HCT116 (cell line): Measurements from ENCODE around the gene SYNDIG1. TPM values are rescaled to one million over a fixed set of nuclear protein-coding genes. Genes with fewer than 3 reads are reported as not detected.

Experiments used
- ATAC-seq: fragments of 200-7000 bp; cut with Tn5 transposase; 2 replicates; pipeline ENCODE4 v1.9.1; 2020; ENCODE audit warnings: mild to moderate bottlenecking, moderate library complexity
- BruUV-seq: library from RNA; stranded (reverse); fragments of 400-500 nt; replicated peaks from 2 replicates; lab custom pipeline; 2021; lab: Mats Ljungman, UMichigan
- CTCF ChIA-PET: fragments of 300-600 bp; sonication (Branson Sonifier 250); formaldehyde crosslinking; loops from one replicate; lab custom pipeline; 2021; ENCODE audit warnings: antibody characterized with exemption; lab: Charles Lee
- POLR2A ChIA-PET: fragments of 300-600, 350-600 bp; sonication (Branson Sonifier 250); formaldehyde crosslinking; loops from one replicate; lab custom pipeline; 2021; ENCODE audit warnings: antibody characterized with exemption; lab: Charles Lee
- RAD21 ChIA-PET, 2 experiments: fragments of 300-600 bp; sonication (Branson Sonifier 250); formaldehyde crosslinking; loops; one replicate each; lab custom pipeline; 2023; ENCODE audit warnings: low total read pairs in 2 of 2; ENCODE audit not compliant: uncharacterized antibody in 2 of 2, unreplicated experiment in 2 of 2, low non-redundant PET in 1 of 2; lab: Charles Lee
- DNase-seq: peaks from one replicate; pipeline ENCODE4 v3.0.0-alpha.2; 2010; ENCODE audit warnings: low read depth, low spot score
- H2AFZ ChIP-seq: fragments of 200-600 bp; shearing (Covaris generic), sonication (generic); 2 replicates; pipeline ENCODE4 v1.6.1; 2017; ENCODE audit warnings: low read depth, mixed run types, mixed read lengths, antibody characterized with exemption, low read length; ENCODE audit not compliant: poor library complexity, severe bottlenecking
- H3K27ac ChIP-seq: 2 replicates; pipeline ENCODE4 v1.5.1; 2012; ENCODE audit warnings: low read depth, low read length
- H3K27me3 ChIP-seq: fragments of 200-600 bp; sonication (generic); 2 replicates; pipeline ENCODE4 v1.6.1; 2016; ENCODE audit warnings: mixed run types, low read length, mixed read lengths; ENCODE audit not compliant: insufficient read depth
- H3K36me3 ChIP-seq, 2 experiments: fragments of 200-500 bp in 1 of 2; fragments of 200-600 bp in 1 of 2; sonication (Bioruptor generic) in 1 of 2; sonication (generic) in 1 of 2; 2 replicates each; pipeline versions ENCODE4 v1.5.1 to v1.6.1; 2014 to 2016; ENCODE audit warnings: low read length in 2 of 2, inconsistent platforms in 1 of 2, mixed read lengths in 1 of 2, mixed run types in 1 of 2; ENCODE audit not compliant: insufficient read depth in 2 of 2, control insufficient read depth in 1 of 2
- H3K4me1 ChIP-seq, 2 experiments: fragments of 200-600 bp in 1 of 2; sonication (generic) in 1 of 2; 2 replicates each; pipeline versions ENCODE4 v1.5.1 to v1.6.1; 2012 to 2017; ENCODE audit warnings: low read length in 2 of 2, inconsistent platforms in 1 of 2, mild to moderate bottlenecking in 1 of 2, mixed read lengths in 1 of 2, mixed run types in 1 of 2, moderate library complexity in 1 of 2; ENCODE audit not compliant: insufficient read depth in 2 of 2, control insufficient read depth in 1 of 2
- H3K4me2 ChIP-seq: fragments of 200-600 bp; sonication (generic); 2 replicates; pipeline ENCODE4 v1.6.1; 2017; ENCODE audit warnings: mixed run types, low read length, mixed read lengths
- H3K4me3 ChIP-seq, 2 experiments: fragments of 200-600 bp in 1 of 2; sonication (generic) in 1 of 2; replicated peaks in 1 of 2; 2 replicates each; pipeline ENCODE4 v1.5.1; 2011 to 2016; ENCODE audit warnings: low read length in 2 of 2, control low read depth in 1 of 2, low read depth in 1 of 2, mild to moderate bottlenecking in 1 of 2, mixed read lengths in 1 of 2, mixed run types in 1 of 2
- H3K79me2 ChIP-seq: fragments of 200-600 bp; sonication (generic); 2 replicates; pipeline ENCODE4 v1.6.1; 2017; ENCODE audit warnings: mild to moderate bottlenecking, mixed run types, low read length, moderate library complexity, mixed read lengths; ENCODE audit not compliant: insufficient read depth
- H3K9ac ChIP-seq: fragments of 200-600 bp; sonication (generic); 2 replicates; pipeline ENCODE4 v1.6.1; 2016; ENCODE audit warnings: low read length, mixed read lengths
- H3K9me2 ChIP-seq: fragments of 200-600 bp; sonication (generic), shearing (Covaris generic); 2 replicates; pipeline ENCODE4 v1.6.1; 2017; ENCODE audit warnings: mixed run types, mild to moderate bottlenecking, moderate library complexity; ENCODE audit not compliant: insufficient read depth
- H3K9me3 ChIP-seq, 2 experiments: fragments of 200-500 bp in 1 of 2; fragments of 200-600 bp in 1 of 2; sonication (Bioruptor generic) in 1 of 2; sonication (generic) in 1 of 2; 2 replicates each; pipeline ENCODE4 v1.6.1; 2014 to 2017; ENCODE audit warnings: low read length in 2 of 2, mixed read lengths in 2 of 2, inconsistent platforms in 1 of 2, low read depth in 1 of 2, mild to moderate bottlenecking in 1 of 2, mixed run types in 1 of 2, moderate library complexity in 1 of 2; ENCODE audit not compliant: control insufficient read depth in 1 of 2, insufficient read depth in 1 of 2
- H4K20me1 ChIP-seq: fragments of 200-600 bp; sonication (generic), shearing (Covaris generic); 2 replicates; pipeline ENCODE4 v1.6.1; 2017; ENCODE audit warnings: mixed run types, mild to moderate bottlenecking, moderate library complexity; ENCODE audit not compliant: insufficient read depth
- CBX3 ChIP-seq: IDR thresholded peaks from 2 replicates; pipeline ENCODE4 v1.6.1; 2012; ENCODE audit warnings: low read depth
- CEBPB ChIP-seq: IDR thresholded peaks from 2 replicates; pipeline ENCODE4 v1.6.1; 2012; ENCODE audit warnings: low read depth
- EGR1 ChIP-seq: IDR thresholded peaks from 2 replicates; pipeline ENCODE4 v1.6.1; 2012; ENCODE audit warnings: low read depth
- ELF1 ChIP-seq: IDR thresholded peaks from 2 replicates; pipeline ENCODE4 v1.6.1; 2012; ENCODE audit warnings: low read depth, borderline replicate concordance
- FOSL1 ChIP-seq: IDR thresholded peaks from 2 replicates; pipeline ENCODE4 v1.6.1; 2012; ENCODE audit warnings: low read depth
- POLR2A ChIP-seq: IDR thresholded peaks from 2 replicates; pipeline ENCODE4 v1.7.0; 2011; ENCODE audit warnings: borderline replicate concordance; ENCODE audit not compliant: insufficient read depth, insufficient read length; ENCODE audit errors: extremely low read depth
- POLR2AphosphoS5 ChIP-seq: IDR thresholded peaks from 2 replicates; pipeline ENCODE4 v1.6.1; 2011; ENCODE audit warnings: mild to moderate bottlenecking, low read depth, low read length, moderate library complexity
- SIN3A ChIP-seq: IDR thresholded peaks from 2 replicates; pipeline ENCODE4 v1.6.1; 2012; ENCODE audit warnings: low read depth
- SP1 ChIP-seq: IDR thresholded peaks from 2 replicates; pipeline ENCODE4 v1.6.1; 2012; ENCODE audit warnings: low read depth
- SRF ChIP-seq: IDR thresholded peaks from 2 replicates; pipeline ENCODE4 v1.6.1; 2012; ENCODE audit warnings: low read depth
- ZFX ChIP-seq: fragments of 450-650 bp; IDR thresholded peaks from 2 replicates; pipeline ENCODE4 v1.6.1; 2017
- ZNF274 ChIP-seq: fragments of 200-500 bp; sonication (Bioruptor generic); IDR thresholded peaks from 2 replicates; pipeline ENCODE4 v1.6.1; 2014; ENCODE audit warnings: mild to moderate bottlenecking, low read depth, low read length, inconsistent platforms
- intact Hi-C: fragments of 100-400 bp; cut with micrococcal nuclease; formaldehyde crosslinking; loops from 2 replicates; pipeline ENCODE4 v1.10.0; 2022
- total RNA-seq: library from RNA; stranded (reverse); gene quantifications from one replicate; pipeline ENCODE4 v1.2.1, GENCODE V29; 2021; ENCODE audit not compliant: unreplicated experiment
- TF ChIP-seq, protein P1 (sequence below): IDR thresholded peaks from 2 replicates; pipeline ENCODE4 v1.6.1; 2011; ENCODE audit warnings: mild to moderate bottlenecking, low read length, moderate library complexity; ENCODE audit not compliant: insufficient replicate concordance; ENCODE audit errors: extremely low read depth
- TF ChIP-seq, protein P2 (sequence below), 3 experiments: fragments of 200-600 bp in 1 of 3; sonication (generic) in 1 of 3; IDR thresholded peaks in 2 of 3; conservative IDR thresholded peaks in 1 of 3; 2 replicates each; pipeline ENCODE4 v1.5.1; 2012 to 2017; ENCODE audit warnings: low read depth in 2 of 3, low read length in 2 of 3, antibody characterized with exemption in 1 of 3, borderline replicate concordance in 1 of 3, control low read depth in 1 of 3, mild to moderate bottlenecking in 1 of 3, mixed read lengths in 1 of 3, mixed run types in 1 of 3, moderate library complexity in 1 of 3; ENCODE audit not compliant: insufficient read depth in 1 of 3
- TF ChIP-seq, protein P3 (sequence below): IDR thresholded peaks from 2 replicates; pipeline ENCODE4 v1.6.1; 2012
- TF ChIP-seq, protein P4 (sequence below): IDR thresholded peaks from 2 replicates; pipeline ENCODE4 v1.6.1; 2012; ENCODE audit warnings: low read depth

The SYNDIG1 gene
- total RNA-seq, 1 experiment from 2014 or later = not detected

DNA sequence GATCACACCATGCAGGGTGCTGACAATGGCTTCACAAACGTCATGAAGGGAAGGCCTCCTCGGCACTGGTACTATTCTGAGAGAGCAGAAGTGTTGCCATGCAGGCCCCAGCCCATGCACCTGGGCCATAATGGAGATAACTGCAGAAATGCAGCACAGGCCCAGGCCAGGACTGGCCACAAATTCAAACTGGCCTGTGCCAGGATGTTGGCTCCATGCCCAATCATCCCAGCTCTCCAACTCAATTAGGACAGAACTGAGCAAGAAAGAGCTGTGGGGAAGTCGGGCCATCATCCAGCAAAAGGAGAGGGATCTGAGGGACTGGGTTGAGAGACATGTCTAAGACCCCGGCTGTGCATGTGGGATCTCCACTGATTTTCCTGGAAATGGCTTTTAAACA lies 48.9 kb upstream of the SYNDIG1 start (continued):
- TF ChIP-seq CBX3 (no peak), FOSL1 (no peak)

DNA sequence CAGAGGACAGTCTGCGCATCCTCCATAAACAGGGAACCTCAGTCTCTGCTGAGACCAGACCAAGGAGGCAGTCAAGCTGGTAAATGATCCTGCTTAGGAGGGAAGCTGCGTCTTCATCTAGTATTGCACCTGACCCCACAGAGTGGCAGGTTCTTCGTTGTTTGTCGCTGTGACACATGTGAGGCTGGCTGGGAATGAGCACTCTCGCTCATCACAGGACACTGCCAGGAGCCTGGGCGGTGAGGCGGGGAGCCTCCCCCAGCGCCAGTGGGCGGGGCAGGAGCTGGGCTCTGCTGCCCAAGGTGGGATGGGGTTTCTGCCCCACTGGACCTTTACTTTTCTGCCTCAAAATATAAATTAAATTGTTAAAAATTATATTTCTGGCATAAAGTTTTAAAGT lies 48.4 kb upstream of the SYNDIG1 start:
- no peaks in the 10 kb centered on the region for H3K9me2 ChIP-seq
- H4K20me1 ChIP-seq = no peaks in the 10 kb centered on the region
- DNase-seq (no peak), ATAC-seq (no peak)
- no peaks in the 10 kb centered on the region for H3K4me1 ChIP-seq
- intact Hi-C loops = no loop called here
- H2AFZ ChIP-seq = no peak overlapping the region
- POLR2A ChIA-PET = no interaction called here
- H3K27me3 ChIP-seq = no peaks in the 10 kb centered on the region
- H3K4me3 ChIP-seq = no peak overlapping the region
- TF ChIP-seq SP1 (no peak), CEBPB (no peak), POLR2AphosphoS5 (no peak), FOSL1 (no peak), SIN3A (no peak), CBX3 (no peak), POLR2A (no peak), ZNF274 (no peak), ZFX (no peak), EGR1 (no peak), SRF (no peak), ELF1 (no peak)
- TF ChIP-seq, protein P1, sequence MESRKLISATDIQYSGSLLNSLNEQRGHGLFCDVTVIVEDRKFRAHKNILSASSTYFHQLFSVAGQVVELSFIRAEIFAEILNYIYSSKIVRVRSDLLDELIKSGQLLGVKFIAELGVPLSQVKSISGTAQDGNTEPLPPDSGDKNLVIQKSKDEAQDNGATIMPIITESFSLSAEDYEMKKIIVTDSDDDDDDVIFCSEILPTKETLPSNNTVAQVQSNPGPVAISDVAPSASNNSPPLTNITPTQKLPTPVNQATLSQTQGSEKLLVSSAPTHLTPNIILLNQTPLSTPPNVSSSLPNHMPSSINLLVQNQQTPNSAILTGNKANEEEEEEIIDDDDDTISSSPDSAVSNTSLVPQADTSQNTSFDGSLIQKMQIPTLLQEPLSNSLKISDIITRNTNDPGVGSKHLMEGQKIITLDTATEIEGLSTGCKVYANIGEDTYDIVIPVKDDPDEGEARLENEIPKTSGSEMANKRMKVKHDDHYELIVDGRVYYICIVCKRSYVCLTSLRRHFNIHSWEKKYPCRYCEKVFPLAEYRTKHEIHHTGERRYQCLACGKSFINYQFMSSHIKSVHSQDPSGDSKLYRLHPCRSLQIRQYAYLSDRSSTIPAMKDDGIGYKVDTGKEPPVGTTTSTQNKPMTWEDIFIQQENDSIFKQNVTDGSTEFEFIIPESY = no peak
- TF ChIP-seq, protein P2, sequence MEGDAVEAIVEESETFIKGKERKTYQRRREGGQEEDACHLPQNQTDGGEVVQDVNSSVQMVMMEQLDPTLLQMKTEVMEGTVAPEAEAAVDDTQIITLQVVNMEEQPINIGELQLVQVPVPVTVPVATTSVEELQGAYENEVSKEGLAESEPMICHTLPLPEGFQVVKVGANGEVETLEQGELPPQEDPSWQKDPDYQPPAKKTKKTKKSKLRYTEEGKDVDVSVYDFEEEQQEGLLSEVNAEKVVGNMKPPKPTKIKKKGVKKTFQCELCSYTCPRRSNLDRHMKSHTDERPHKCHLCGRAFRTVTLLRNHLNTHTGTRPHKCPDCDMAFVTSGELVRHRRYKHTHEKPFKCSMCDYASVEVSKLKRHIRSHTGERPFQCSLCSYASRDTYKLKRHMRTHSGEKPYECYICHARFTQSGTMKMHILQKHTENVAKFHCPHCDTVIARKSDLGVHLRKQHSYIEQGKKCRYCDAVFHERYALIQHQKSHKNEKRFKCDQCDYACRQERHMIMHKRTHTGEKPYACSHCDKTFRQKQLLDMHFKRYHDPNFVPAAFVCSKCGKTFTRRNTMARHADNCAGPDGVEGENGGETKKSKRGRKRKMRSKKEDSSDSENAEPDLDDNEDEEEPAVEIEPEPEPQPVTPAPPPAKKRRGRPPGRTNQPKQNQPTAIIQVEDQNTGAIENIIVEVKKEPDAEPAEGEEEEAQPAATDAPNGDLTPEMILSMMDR (IDR thresholded peaks at IDR 0.05 in 2 of 3, conservative IDR thresholded peaks at IDR 0.05 in 1 of 3; ENCODE audit: borderline replicate concordance in 1 of 3, insufficient read depth in 1 of 3, low read depth in 2 of 3, low read length in 2 of 3) = no peak
- TF ChIP-seq, protein P3, sequence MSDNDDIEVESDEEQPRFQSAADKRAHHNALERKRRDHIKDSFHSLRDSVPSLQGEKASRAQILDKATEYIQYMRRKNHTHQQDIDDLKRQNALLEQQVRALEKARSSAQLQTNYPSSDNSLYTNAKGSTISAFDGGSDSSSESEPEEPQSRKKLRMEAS = no peak
- TF ChIP-seq, protein P4, sequence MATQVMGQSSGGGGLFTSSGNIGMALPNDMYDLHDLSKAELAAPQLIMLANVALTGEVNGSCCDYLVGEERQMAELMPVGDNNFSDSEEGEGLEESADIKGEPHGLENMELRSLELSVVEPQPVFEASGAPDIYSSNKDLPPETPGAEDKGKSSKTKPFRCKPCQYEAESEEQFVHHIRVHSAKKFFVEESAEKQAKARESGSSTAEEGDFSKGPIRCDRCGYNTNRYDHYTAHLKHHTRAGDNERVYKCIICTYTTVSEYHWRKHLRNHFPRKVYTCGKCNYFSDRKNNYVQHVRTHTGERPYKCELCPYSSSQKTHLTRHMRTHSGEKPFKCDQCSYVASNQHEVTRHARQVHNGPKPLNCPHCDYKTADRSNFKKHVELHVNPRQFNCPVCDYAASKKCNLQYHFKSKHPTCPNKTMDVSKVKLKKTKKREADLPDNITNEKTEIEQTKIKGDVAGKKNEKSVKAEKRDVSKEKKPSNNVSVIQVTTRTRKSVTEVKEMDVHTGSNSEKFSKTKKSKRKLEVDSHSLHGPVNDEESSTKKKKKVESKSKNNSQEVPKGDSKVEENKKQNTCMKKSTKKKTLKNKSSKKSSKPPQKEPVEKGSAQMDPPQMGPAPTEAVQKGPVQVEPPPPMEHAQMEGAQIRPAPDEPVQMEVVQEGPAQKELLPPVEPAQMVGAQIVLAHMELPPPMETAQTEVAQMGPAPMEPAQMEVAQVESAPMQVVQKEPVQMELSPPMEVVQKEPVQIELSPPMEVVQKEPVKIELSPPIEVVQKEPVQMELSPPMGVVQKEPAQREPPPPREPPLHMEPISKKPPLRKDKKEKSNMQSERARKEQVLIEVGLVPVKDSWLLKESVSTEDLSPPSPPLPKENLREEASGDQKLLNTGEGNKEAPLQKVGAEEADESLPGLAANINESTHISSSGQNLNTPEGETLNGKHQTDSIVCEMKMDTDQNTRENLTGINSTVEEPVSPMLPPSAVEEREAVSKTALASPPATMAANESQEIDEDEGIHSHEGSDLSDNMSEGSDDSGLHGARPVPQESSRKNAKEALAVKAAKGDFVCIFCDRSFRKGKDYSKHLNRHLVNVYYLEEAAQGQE = no peak
- H3K9me3 ChIP-seq = peaks cover 0 to 12% of the 10 kb centered on the region in 2 experiments; a peak in 1 of 4 replicates
- no peak overlapping the region for H3K9ac ChIP-seq
- H3K36me3 ChIP-seq = no peaks in the 10 kb centered on the region
- no peak overlapping the region for H3K27ac ChIP-seq
- RAD21 ChIA-PET = no interaction called here
- no TSS peak for BruUV-seq
- H3K79me2 ChIP-seq = no peaks in the 10 kb centered on the region
- H3K4me2 ChIP-seq = no peak overlapping the region
- CTCF ChIA-PET = no interaction called here
